Measurements from ENCODE around the gene NCR3LG1.

DNA sequence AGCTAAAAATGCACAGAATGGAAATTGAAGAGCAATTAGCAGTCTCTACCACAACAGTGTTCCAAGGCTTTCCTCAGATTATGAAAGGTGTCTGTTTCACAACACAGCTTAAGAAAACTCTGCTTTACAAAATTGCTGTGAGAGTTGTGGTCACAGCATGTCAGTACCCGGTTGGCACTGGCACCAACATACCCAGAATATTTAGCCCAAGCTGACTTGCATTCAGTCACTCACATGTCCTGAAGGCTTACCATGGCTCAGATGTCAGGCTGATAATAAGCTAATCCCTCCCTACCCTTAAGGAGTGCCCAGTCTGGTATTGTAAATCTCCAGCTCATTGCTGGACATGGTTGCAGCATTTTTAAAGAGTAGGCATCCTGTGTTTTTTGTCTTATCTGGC lies 14.9 kb downstream of the NCR3LG1 start:
- no peak for TF ChIP-seq CTCF (IDR thresholded peaks at IDR 0.05; ENCODE audit: insufficient read depth, low read length)
- TF ChIP-seq, protein P1, sequence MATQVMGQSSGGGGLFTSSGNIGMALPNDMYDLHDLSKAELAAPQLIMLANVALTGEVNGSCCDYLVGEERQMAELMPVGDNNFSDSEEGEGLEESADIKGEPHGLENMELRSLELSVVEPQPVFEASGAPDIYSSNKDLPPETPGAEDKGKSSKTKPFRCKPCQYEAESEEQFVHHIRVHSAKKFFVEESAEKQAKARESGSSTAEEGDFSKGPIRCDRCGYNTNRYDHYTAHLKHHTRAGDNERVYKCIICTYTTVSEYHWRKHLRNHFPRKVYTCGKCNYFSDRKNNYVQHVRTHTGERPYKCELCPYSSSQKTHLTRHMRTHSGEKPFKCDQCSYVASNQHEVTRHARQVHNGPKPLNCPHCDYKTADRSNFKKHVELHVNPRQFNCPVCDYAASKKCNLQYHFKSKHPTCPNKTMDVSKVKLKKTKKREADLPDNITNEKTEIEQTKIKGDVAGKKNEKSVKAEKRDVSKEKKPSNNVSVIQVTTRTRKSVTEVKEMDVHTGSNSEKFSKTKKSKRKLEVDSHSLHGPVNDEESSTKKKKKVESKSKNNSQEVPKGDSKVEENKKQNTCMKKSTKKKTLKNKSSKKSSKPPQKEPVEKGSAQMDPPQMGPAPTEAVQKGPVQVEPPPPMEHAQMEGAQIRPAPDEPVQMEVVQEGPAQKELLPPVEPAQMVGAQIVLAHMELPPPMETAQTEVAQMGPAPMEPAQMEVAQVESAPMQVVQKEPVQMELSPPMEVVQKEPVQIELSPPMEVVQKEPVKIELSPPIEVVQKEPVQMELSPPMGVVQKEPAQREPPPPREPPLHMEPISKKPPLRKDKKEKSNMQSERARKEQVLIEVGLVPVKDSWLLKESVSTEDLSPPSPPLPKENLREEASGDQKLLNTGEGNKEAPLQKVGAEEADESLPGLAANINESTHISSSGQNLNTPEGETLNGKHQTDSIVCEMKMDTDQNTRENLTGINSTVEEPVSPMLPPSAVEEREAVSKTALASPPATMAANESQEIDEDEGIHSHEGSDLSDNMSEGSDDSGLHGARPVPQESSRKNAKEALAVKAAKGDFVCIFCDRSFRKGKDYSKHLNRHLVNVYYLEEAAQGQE (IDR thresholded peaks at IDR 0.05; ENCODE audit: insufficient replicate concordance, low read depth): no peak
- no peak for TF ChIP-seq GABPA (IDR thresholded peaks at IDR 0.05; ENCODE audit: low read depth)
